HepG2 (cell line): Measurements from ENCODE around the gene INTS1. TPM values are rescaled to one million over a fixed set of nuclear protein-coding genes. Genes with fewer than 3 reads are reported as not detected.

ENCODE experiments used
- HIVEP1 ChIP-seq: sonication (generic); formaldehyde crosslinking; IDR thresholded peaks from 2 replicates; pipeline ENCODE4 v1.4.0; 2020; ENCODE audit warnings: mild to moderate bottlenecking, missing genetic modification reagents
- HMG20A ChIP-seq: IDR thresholded peaks from 2 replicates; pipeline ENCODE4 v1.6.1; 2016; ENCODE audit warnings: borderline replicate concordance
- HMGXB3 ChIP-seq: sonication (generic); formaldehyde crosslinking; IDR thresholded peaks from 2 replicates; pipeline ENCODE4 v1.4.0; 2020; ENCODE audit warnings: missing genetic modification reagents, borderline replicate concordance
- NFAT5 ChIP-seq: sonication (generic); formaldehyde crosslinking; IDR thresholded peaks from 2 replicates; pipeline ENCODE4 v1.4.0; 2020; ENCODE audit warnings: missing genetic modification reagents
- PATZ1 ChIP-seq: sonication (generic); formaldehyde crosslinking; IDR thresholded peaks from 2 replicates; pipeline ENCODE4 v1.4.0; 2020; ENCODE audit warnings: missing genetic modification reagents
- PREB ChIP-seq: sonication (generic); formaldehyde crosslinking; IDR thresholded peaks from 2 replicates; pipeline ENCODE4 v1.4.0; 2020; ENCODE audit warnings: missing genetic modification reagents
- ZNF280B ChIP-seq: sonication (generic); formaldehyde crosslinking; IDR thresholded peaks from 2 replicates; pipeline ENCODE4 v1.5.0; 2020; ENCODE audit warnings: missing genetic modification reagents, mild to moderate bottlenecking, borderline replicate concordance
- ZNF331 ChIP-seq: sonication (generic); formaldehyde crosslinking; IDR thresholded peaks from 2 replicates; pipeline ENCODE4 v1.4.0; 2020; ENCODE audit warnings: missing genetic modification reagents
- ZNF567 ChIP-seq: sonication (generic); formaldehyde crosslinking; IDR thresholded peaks from 2 replicates; pipeline ENCODE4 v1.8.1; 2023; ENCODE audit warnings: mild to moderate bottlenecking, missing genetic modification reagents, borderline replicate concordance
- polyA plus RNA-seq, 8 experiments: library from polyadenylated mRNA; depleted of rRNA in 3 of 8; stranded (reverse) in 7 of 8; unstranded in 1 of 8; fragments of >200 nt; fragmentation: Illumina TruSeq in 4 of 8; extraction: Trizol in 4 of 8; gene quantifications; 2 replicates each; pipeline versions ENCODE4 v1.2.1 to v1.2.3, GENCODE V29; 2011 to 2016; ENCODE audit warnings: low read depth in 4 of 8, missing spikeins in 1 of 8, mixed read lengths in 1 of 8; ENCODE audit not compliant: insufficient read depth in 1 of 8
- total RNA-seq, 5 experiments: library from RNA; depleted of rRNA; stranded (reverse); fragments of >200 nt; fragmentation: Illumina TruSeq; extraction: Trizol; gene quantifications; 2 replicates each; pipeline ENCODE4 v1.2.3, GENCODE V29; 2016; ENCODE audit warnings: low read depth in 1 of 5

INTS1 gene
- total and polyA plus RNA-seq, 2 of the 13 experiments (the other 11 are each of a cell fraction or from before 2014, with no cell fraction given), result 13.7 to 29.0 TPM

GRCh38 chr7:1425292-1426136, 78.7 kb downstream of the INTS1 start (continued):
- TF ChIP-seq ZNF567 (CRISPR knock-in tag) (no peak), HMGXB3 (CRISPR knock-in tag) (0 out of 2 replicates have a peak, but pooled peaks have one; percentile 55), ZNF331 (CRISPR knock-in tag) (no peak), ZNF280B (CRISPR knock-in tag) (no peak), PREB (CRISPR knock-in tag) (no peak), HIVEP1 (CRISPR knock-in tag) (no peak), HMG20A (no peak), NFAT5 (CRISPR knock-in tag) (no peak), PATZ1 (CRISPR knock-in tag) (0 out of 2 replicates have a peak, but pooled peaks have one; percentile 41)
